GM19467 (cell line): Measurements from ENCODE around the gene KBTBD2.
"Not testable (repeated sequence)": the region's sequence is repeated elsewhere in the genome, so short reads cannot be mapped to it uniquely, and the experiment has no call there.

ENCODE experiments used
- ATAC-seq: cut with Tn5 transposase; IDR thresholded peaks from one replicate; pipeline ENCODE4 v1.9.1; 2021; ENCODE audit warnings: mild to moderate bottlenecking, moderate library complexity; ENCODE audit not compliant: unreplicated experiment

Gene KBTBD2

DNA sequence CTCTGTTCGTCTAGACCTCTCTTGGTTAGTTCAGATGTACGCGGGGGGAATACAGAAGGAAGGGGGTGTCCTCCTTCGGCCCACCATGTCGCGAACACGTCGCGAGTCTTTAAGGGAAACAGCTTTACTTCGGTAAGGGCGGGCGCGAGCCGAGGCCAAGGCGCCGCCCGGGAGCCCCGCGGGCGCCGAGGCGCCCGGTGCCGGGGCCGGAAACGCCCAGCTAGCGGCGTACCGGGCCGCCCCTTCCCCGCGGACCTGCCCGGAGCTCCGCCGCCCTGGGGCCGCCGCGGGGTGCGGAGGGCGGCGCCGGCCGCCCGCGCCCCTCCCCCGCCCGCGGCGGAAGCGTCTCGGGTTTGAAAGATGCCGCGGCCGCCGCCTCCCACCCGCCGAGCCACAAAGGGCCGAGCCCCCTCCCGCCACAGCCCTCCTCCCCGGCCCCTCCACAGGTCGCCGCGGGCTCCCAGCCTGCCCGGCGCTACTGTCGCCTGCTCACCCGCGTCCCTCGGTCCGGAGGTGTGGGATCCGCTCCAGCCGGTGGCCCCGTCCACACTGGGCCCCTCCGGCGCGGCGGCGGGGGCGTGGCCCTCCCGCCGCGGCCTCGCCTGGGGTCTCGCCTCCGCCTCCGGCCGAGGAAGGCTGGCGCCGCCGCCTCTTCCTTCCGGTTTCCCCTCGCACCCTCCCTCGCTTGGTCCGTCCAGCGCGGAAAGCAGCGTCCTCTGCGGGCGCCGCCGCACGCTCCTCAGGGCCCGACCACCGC is at the start of gene KBTBD2:
Gene KBTBD2 (minus strand): TSS at position 718 of the 757 bp plus-strand sequence. CDS start 12,156 bp downstream, outside the sequence.
- peak; percentile 63 for ATAC-seq

DNA sequence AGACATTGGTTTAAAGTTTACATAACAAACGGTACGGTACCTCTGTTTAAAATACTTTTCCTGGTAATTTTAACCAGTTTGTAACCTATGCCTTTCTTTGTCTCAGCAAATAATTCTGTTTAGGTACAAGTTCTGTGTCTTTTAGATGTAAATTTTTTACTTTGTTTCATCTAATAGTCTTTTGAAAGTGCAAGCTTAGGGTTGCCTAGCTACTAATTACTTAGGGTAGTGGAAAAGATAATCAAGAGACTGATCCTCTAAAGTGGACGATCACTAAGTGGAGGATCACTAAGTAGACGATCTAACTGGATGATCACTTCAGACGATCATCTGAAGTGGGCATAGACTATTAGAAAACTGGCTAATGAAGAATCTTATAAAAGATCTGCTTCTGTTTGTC is 49.6 kb upstream of the KBTBD2 start:
- ATAC-seq, result no peak

DNA sequence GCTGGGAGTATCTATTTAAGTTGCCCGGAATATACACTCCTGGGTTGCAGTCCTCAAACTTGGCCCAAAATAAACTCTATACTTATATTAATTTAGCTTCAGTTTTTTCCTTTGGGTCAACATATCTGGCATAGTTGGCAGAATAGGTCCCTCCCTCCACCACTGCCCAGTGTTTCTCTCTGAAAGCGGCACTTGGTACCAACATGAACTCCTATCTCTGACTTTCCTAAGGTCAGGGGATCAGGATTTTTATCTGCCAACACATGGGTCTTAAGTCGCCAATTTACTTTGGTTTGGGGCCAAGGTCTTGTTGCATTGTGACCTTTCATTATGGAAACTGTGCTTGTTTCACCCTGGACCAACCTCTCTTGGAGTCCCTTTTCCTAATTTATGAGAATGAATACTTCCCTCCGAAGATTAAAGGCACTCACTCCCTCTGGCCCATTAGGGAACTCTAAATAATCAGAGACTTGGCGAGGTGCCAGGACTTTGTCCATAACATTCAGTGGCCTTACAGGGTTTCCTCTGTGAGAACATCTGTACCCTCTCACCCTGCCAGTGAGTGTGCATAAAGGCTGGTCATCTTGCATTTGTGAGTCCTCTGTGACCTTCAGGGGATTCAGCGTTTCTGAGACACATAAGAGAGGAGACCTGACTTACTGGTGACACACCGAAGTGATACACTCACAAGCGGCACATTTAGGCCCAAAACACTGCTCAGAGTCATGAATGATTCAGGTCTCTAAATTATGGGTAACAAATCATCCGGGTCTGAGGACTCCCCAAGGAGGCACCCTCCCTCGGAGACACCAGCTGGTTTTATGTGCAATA is 46.0 kb upstream of the KBTBD2 start:
- no peak for ATAC-seq

DNA sequence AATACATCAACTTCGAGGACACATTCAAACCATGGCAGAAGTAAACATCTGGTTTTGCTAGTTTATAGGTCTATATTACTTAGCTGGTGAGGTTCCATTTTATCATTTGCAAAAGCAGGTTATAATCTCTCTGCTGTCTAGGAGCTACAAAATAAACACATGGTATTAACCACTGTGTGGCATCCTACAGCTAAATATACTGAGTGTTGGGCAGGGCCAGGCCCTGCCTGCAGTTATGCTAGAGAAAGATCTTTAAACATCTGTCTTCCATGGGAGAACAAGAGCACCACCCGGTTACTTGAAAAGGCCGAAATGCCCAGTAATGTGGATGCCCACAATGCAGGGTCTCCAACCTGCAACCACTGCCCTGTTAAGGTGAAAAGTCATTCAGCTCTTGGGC is 45.1 kb upstream of the KBTBD2 start:
- no peak for ATAC-seq

DNA sequence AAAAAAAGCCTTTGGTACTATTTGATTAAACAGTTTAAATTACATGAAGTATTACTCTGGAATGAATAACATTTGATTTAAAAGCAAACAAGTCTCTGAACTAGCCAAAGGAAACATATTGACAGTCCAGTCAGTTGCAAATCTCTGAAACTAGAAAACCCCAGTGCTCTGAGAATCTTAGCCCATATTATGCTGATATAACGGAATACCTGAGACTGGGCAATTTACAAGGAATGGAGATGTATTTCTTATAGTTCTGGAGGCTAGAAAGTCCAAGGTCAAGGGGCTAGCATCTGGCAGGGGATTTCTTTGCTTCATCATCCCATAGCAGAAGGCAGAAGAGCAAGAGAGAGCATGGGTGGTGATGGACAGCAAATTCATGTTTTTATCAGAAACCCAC is 44.0 kb upstream of the KBTBD2 start:
- ATAC-seq, result no peak

DNA sequence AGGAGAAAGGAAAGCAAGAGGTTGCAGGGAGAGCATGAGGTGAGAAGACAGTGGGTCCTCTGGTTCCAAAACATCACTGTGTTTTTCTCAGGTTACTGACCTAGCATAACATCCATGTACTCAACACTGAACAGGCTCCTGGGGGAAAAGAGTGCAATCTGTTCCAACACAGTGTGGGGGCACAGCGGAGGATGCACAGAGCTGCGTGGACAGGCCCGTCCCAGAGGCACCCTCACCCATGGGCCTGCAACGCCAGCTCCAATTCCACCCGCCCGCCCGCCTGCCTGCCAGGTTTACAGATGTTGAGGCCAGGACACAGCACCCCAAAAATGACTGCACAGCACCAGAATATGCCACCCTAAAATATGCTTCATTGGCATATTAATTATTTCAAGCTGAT is 38.8 kb upstream of the KBTBD2 start:
- no peak for ATAC-seq

DNA sequence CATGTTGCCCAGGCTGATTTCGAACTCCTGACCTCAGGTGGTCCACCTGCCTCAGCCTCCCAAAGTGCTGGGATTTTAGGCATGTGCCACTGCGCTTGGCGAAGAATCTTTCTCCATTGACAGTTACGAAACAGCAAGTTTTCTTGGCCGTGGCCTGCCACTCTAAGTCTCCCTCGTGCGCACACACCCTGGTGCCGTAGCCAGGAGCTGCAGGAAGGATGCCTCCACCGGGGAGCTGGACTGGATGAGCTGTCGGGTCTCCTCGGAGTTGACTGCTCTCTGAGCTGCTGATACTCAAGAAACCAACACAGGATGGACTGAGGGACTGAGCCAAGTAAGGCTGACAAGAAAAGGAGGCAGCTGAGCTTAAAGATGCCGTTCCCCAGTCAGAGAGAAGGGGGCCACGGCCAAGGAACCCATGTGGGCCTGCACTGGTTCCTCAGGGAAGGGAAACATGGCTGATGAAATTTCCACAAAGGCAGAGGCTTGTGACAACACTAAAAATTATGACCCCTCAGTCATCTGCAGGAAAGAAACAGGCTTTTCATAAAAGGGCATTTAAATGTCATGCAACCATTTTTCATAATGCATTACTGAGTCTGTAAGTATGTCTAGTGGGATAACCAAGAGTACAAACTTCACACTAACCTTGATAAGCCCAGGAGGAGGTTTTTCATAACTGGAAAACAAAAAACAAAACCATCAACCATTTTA is 38.0 kb upstream of the KBTBD2 start:
- no peak for ATAC-seq

DNA sequence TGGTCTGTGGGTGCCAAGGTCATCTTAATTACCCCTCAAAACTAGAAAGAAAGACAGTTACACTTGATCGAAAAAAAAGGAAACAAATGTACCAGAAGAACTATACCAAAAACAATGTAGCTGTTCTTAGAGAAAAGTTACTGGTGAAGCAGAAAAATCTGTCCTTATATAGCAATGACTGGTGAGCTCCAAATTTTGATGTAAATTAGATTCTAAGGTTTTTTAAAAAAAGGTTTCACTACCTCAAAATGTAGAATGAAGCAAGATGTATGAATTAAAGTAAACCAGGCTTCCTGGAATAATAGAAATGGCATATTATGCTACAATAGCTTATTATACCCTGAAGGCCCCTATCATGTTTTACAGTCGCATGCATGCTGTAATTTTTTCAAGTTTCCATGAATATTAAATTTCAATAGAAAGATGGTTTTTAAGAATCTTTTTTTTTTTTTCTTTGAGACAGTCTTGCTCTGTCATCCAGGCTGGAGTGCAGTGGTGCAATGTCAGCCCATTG is 37.3 kb upstream of the KBTBD2 start:
- ATAC-seq, result no peak

DNA sequence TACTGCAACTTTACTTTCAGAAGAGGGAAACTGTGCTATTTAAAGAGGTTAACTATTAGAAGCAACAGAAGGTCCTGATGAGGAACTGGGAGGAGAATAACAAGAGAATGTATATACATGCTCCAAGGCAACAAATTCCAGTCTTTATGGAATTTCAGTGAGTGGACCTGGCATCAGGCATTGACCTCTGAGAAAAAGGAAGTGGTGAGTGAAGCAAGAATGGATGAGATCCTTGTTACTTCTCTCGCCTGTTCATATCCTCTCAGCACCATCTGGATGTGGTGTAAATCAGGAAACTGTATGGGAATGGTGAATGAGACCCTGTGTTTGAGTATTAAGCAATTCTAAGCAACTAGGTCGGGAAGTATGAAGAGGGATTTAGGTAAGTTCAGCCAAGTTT is 30.3 kb upstream of the KBTBD2 start:
- ATAC-seq, result no peak

DNA sequence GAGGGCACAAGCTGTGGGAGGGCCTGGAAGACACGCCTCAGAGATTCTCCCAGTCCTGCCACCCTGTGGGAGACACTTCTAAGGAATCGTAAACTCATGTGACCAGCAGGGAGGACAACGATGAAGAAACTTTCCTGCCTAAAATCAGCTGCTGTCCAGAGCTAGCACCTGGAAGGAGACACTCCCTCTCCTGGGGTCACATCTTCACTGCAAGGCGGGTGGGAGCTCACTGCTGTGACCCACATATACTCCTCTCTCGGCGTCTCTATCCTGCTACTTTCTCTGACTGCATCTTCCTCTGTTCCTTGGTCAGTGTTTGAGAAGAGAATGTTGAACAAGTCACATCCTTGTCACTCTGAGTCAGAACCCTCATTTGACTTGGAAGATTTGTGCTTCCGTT is 25.4 kb upstream of the KBTBD2 start:
- not testable (repeated sequence) for ATAC-seq

DNA sequence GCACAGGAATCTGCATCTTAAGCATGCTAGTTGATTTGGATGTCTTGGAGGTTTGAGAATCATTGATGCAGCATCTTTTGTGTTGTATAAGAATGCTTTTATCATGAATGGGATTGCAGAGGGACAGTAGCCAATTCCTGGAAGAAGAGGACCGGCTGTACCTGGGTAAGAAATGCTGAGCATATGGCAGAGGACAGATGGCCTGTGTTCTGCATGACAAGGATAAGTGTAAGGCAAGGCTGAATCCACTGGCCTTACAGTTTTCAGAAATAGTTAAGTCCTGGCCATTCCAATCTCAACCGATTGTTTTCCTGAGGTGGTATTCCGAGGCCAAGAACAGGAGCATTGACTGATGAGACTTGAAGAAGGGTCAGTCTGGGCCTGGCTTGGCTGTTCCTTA is 24.4 kb upstream of the KBTBD2 start:
- ATAC-seq, result no peak

DNA sequence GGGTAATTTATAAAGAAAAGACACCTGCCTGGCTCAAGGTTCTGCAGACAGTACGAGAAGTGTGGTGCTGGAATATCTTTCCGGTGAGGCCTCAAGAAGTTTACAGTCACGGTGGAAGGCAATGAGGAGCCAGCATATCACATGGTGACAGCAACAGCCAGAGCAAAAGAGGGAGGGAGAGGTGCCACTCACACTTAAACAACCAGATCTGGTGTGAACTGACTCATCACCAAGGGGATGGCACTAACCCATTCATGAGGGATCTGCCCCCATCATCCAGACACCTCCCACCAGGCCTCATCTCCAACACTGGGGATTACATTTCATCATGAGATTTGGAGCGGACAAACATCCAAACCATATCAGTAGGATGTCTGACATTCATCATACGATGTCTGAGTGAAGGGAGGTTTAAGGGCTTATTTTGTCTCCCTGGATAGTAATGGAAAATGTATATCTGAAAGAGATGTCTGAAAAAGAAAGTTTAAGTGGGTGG is 23.5 kb upstream of the KBTBD2 start:
- no peak for ATAC-seq

DNA sequence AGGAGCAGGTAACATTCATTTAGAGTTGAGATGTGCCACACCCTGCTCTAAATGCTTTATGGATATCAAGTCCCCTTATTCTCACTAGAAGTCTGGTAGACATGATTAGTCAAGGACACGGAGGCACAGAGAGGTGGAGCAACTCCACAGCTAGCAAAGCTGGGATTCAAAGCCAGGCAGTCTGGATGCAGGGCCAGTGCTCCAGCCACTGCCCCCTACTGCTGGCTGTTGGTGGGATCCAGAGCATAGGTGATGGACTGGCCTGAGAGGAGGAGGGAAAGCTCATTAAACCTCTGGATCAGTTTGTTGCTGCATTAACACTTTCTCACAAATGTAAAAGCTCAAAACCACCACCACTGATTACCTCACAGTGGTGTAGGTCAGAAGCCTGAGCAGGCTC is 22.6 kb upstream of the KBTBD2 start:
- no peak for ATAC-seq

DNA sequence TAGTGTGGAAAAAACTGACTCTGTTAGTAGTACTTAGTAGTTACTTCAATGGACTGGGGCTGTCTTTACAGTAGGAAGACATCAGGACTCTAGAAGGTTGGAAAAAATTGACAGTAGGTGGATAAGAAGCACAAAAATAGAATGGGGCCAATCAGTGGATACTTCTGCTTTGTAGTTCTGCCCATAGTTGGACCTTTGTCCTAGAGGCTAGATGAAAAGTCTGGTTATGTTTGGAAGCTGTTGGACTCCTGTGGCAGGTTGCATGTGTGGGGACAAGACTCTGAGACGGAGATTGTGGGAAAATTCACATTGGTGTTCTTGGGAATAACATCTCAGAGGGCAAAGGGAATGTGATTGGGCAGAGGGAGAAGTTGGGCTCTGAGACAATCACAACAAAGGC is 18.6 kb upstream of the KBTBD2 start:
- no peak for ATAC-seq

DNA sequence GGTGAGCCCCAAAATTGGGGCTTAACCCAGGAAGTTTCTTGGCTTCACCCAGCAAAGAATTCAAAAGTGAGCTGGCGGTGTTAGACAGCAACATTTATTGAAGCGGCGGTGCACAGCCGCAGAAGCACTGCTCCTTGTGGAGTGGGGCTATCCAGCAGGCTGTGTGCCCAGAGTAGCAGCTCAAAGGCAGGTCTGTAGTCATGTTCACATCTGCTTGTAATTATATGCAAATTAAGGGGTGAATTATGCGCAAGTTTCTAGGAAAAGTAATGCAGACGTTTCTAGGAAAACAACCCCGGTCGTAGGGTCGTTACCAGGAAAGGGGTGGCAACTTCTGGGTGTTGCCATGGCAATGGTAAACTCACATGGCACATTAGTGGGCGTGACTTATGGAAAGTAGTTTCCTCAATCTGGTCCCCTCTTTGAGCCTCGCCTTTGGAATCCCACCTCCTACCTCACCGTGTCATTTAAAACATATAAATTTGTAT is 13.7 kb upstream of the KBTBD2 start:
- peak; percentile 62 for ATAC-seq

DNA sequence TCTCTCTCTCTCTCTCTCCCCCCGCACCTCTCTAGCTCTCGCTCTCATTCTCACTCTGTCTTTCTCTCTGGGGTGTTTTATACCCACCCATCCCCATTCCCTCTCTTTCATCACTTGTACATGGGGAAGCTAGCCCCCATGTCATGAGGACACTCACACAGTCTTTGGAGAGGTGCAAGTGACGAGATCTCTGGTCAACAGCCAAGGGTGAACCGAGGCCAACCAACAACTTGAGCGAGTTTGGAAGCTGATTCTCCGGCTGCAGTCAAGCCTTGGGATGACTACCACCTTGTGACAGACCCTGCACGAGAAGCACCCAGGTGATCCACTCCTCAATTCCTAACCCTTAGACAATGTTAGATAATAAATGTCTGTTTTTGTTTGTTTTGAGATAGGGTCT is 10.1 kb upstream of the KBTBD2 start:
- ATAC-seq, result no peak

DNA sequence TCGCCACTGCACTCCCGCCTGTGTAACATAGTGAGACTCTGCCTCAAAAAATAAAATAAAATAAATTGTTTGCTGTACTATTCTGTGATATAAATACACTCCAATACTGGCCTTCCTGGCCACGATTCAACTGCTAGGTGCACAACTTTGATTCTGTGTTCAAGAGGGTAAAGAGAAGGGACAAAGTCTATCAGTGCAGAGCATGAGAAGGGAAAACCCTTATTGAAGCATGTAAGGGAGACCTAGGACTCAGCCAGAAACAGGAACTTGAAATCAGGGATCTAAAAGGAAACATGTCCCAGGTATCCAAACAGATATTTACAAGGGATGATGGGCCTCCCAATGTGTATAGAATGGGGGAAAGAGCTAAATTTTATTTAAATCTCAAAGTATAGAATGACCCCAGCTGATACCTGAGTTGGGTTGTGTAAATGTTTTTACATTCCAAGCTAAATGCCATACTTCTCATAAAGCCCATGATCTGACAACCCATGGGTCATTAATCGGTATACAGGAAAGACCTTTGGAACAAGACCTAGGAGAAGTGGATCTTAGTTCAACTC is 9.0 kb upstream of the KBTBD2 start:
- no peak for ATAC-seq

DNA sequence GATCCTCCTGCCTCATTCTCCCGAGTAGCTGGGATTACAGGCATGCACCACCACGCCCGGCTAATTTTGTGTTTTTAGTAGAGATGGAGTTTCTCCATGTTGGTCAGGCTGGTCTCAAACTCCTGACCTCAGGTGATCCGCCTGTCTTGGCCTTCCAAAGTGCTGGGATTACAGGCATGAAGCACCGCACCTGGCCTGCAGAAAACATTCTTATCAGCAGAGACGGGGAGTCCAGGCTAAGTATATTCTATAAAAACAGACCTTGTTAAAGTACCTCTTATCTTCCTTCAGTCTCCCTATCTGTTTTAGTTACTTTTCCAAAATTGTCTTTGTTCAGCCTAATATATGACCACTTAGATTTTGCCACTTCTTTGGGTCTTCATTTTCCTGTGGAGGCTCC is 5.8 kb upstream of the KBTBD2 start:
- ATAC-seq, result not testable (repeated sequence)

DNA sequence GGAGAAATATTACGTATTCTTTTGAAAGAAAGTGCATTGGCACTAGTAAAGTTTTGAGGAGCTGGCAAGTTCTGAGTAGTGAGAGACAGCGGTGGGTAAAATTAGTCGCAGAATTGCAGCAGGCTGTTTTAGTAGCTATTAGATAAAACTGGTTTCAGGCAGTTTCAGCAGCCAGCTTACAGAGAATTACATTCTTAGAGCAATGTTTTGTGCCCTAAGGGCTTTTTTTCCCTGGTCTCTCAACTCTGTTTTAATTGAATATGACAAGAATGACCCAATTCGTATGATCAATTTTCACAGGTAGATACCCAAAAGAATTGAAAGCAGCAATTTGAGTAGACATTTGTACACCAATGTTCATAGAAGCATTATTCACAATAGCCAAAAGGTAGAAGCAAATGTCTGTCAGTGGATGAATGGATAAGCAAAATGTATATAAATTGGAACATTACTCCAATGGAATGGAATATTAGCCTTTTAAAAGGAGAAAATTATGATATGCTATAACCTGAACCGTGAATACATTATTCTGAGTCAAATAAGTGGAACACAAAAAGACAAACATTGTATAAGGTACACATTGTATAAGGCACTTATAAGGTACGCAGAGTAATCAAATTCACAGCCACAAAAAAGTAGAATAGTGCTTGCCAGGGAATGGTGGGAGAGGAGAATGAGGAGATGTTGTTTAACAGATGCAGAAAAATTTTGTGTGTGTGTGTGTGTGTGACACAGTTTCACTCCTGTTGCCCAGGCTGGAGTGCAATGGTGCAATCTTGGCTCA is 5.2 kb upstream of the KBTBD2 start:
- ATAC-seq, result no peak

DNA sequence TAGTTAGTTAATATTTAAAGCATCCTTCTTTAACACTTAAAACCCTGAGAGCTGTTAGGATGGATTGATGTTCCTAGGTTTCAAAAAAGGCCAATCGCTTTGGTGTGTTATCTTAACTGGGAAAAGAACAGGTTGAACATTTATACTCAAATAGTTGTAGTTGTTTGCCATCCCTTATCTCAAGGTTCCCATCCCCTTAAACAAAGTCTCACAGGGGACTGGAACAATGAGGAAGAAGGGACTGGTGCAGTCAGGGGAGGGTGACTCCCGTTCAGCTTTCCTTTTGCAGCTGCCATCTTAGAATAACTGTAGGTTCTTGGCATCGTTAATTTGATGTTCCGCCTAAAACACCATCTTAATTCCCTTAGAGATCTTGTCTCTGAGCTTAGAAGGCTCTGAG is 2.6 kb upstream of the KBTBD2 start:
- no peak for ATAC-seq
